ENCODE results near the gene HIF1A.
"Not testable (repeated sequence)": the region's sequence is repeated elsewhere in the genome, so short reads cannot be mapped to it uniquely, and the experiment has no call there.

HIF1A gene

DNA sequence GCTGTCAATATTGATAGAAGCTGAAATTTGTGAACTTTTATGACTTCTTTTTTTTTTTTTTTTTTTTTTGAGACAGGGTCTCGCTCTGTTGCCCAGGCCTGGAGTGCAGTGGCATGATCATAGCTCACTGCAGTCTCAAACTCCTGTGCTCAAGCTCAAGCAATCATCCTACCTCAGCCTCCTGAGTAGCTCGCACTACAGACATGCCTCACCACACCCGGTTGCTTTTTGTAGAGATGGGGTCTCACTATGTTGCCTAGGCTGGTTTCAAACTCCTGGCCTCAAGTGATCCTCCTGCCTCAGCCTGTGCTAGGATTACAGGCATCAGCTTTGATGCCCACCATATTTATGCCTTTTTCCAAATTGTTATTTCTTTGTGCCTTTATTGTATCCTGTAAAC lies 51.0 kb downstream of the HIF1A start:
- not testable (repeated sequence) for H3K4me1 Mint-ChIP-seq; DNase-seq (ENCODE audit: low spot score in 2 of 2); H3K4me3 Mint-ChIP-seq; H3K27ac Mint-ChIP-seq (ENCODE audit: low read depth); H3K9me3 Mint-ChIP-seq; ATAC-seq (replicated peaks; ENCODE audit: extremely low read depth, poor library complexity, severe bottlenecking); H3K27me3 Mint-ChIP-seq
- peaks cover 55% of the 10 kb centered on the region for H3K36me3 Mint-ChIP-seq (ENCODE audit: insufficient read depth)

- Mint-ChIP-seq H3K27me3 (no peaks in the 10 kb centered on the region), H3K4me1 (peaks cover 5% of the 10 kb centered on the region), H3K4me3 (no peak overlapping the region), H3K9me3 (no peaks in the 10 kb centered on the region), H3K36me3 (ENCODE audit: insufficient read depth) (peaks cover 52% of the 10 kb centered on the region), H3K27ac (ENCODE audit: low read depth) (no peak overlapping the region)
- DNase-seq (ENCODE audit: low spot score in 2 of 2), result no peak
- ATAC-seq (replicated peaks; ENCODE audit: extremely low read depth, poor library complexity, severe bottlenecking), result no peak
Measured at GRCh38 chr14:61746881-61747280, 51.6 kb downstream of the HIF1A start.

DNA sequence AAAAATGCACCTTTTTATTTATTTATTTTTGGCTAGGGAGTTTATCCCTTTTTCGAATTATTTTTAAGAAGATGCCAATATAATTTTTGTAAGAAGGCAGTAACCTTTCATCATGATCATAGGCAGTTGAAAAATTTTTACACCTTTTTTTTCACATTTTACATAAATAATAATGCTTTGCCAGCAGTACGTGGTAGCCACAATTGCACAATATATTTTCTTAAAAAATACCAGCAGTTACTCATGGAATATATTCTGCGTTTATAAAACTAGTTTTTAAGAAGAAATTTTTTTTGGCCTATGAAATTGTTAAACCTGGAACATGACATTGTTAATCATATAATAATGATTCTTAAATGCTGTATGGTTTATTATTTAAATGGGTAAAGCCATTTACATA lies 52.0 kb downstream of the HIF1A start:
- H3K4me3 Mint-ChIP-seq, result no peak overlapping the region
- H3K36me3 Mint-ChIP-seq (ENCODE audit: insufficient read depth), result peaks cover 47% of the 10 kb centered on the region
- no peak overlapping the region for H3K27ac Mint-ChIP-seq (ENCODE audit: low read depth)

GRCh38 chr14:61749264-61749663 lies 54.0 kb downstream of the HIF1A start:
- Mint-ChIP-seq H3K36me3 (ENCODE audit: insufficient read depth) (peaks cover 33% of the 10 kb centered on the region), H3K9me3 (no peaks in the 10 kb centered on the region), H3K4me3 (no peak overlapping the region), H3K4me1 (peaks cover 5% of the 10 kb centered on the region), H3K27ac (ENCODE audit: low read depth) (no peak overlapping the region), H3K27me3 (no peaks in the 10 kb centered on the region)
- no peak for DNase-seq (ENCODE audit: low spot score in 2 of 2)
- ATAC-seq (replicated peaks; ENCODE audit: extremely low read depth, poor library complexity, severe bottlenecking), result no peak

More for the DNA sequence above, 52.0 kb downstream of the HIF1A start:
- DNase-seq (ENCODE audit: low spot score in 2 of 2) (no peak), ATAC-seq (replicated peaks; ENCODE audit: extremely low read depth, poor library complexity, severe bottlenecking) (no peak)
- no peaks in the 10 kb centered on the region for H3K9me3 Mint-ChIP-seq
- H3K4me1 Mint-ChIP-seq, result peaks cover 5% of the 10 kb centered on the region
- H3K27me3 Mint-ChIP-seq, result no peaks in the 10 kb centered on the region

GRCh38 chr14:61749867-61750266 lies 54.6 kb downstream of the HIF1A start:
- no peak overlapping the region for H3K27ac Mint-ChIP-seq (ENCODE audit: low read depth)
- peak overlapping the region; percentile 79 for H3K4me3 Mint-ChIP-seq
- H3K27me3 Mint-ChIP-seq, result no peaks in the 10 kb centered on the region
- no peak for DNase-seq (ENCODE audit: low spot score in 2 of 2)
- no peaks in the 10 kb centered on the region for H3K9me3 Mint-ChIP-seq
- H3K4me1 Mint-ChIP-seq, result peaks cover 5% of the 10 kb centered on the region
- ATAC-seq (replicated peaks; ENCODE audit: extremely low read depth, poor library complexity, severe bottlenecking), result no peak
- peaks cover 28% of the 10 kb centered on the region for H3K36me3 Mint-ChIP-seq (ENCODE audit: insufficient read depth)

- Mint-ChIP-seq H3K4me3 (peak overlapping the region; percentile 79), H3K27me3 (peaks cover 8% of the 10 kb centered on the region), H3K27ac (ENCODE audit: low read depth) (peak overlapping the region; percentile 65), H3K9me3 (no peaks in the 10 kb centered on the region), H3K36me3 (ENCODE audit: insufficient read depth) (peaks cover 18% of the 10 kb centered on the region), H3K4me1 (peaks cover 5% of the 10 kb centered on the region)
- ATAC-seq (replicated peaks; ENCODE audit: extremely low read depth, poor library complexity, severe bottlenecking), result peak; percentile 91
- DNase-seq (ENCODE audit: low spot score in 2 of 2), result peak; percentile 51 to 56
Measured at GRCh38 chr14:61750708-61751474, 55.6 kb downstream of the HIF1A start.

- H3K4me3 Mint-ChIP-seq, result peak overlapping the region; percentile 79
- no peak for ATAC-seq (replicated peaks; ENCODE audit: extremely low read depth, poor library complexity, severe bottlenecking)
- peaks cover 12% of the 10 kb centered on the region for H3K36me3 Mint-ChIP-seq (ENCODE audit: insufficient read depth)
- DNase-seq (ENCODE audit: low spot score in 2 of 2), result no peak
- peaks cover 5% of the 10 kb centered on the region for H3K4me1 Mint-ChIP-seq
- H3K27me3 Mint-ChIP-seq, result peaks cover 14% of the 10 kb centered on the region
- no peaks in the 10 kb centered on the region for H3K9me3 Mint-ChIP-seq
- H3K27ac Mint-ChIP-seq (ENCODE audit: low read depth), result peak overlapping the region; percentile 65
Measured at GRCh38 chr14:61751475-61751989, 56.2 kb downstream of the HIF1A start.

- H3K27ac Mint-ChIP-seq (ENCODE audit: low read depth), result no peak overlapping the region
- ATAC-seq (replicated peaks; ENCODE audit: extremely low read depth, poor library complexity, severe bottlenecking) (no peak), DNase-seq (ENCODE audit: low spot score in 2 of 2) (no peak)
- H3K27me3 Mint-ChIP-seq, result peaks cover 14% of the 10 kb centered on the region
- no peak overlapping the region for H3K4me3 Mint-ChIP-seq
- peaks cover 5% of the 10 kb centered on the region for H3K4me1 Mint-ChIP-seq
- no peaks in the 10 kb centered on the region for H3K9me3 Mint-ChIP-seq
- H3K36me3 Mint-ChIP-seq (ENCODE audit: insufficient read depth), result peaks cover 6% of the 10 kb centered on the region
Measured at GRCh38 chr14:61752626-61753025, 57.3 kb downstream of the HIF1A start.

- Mint-ChIP-seq H3K4me3 (no peak overlapping the region), H3K36me3 (ENCODE audit: insufficient read depth) (peaks cover 4% of the 10 kb centered on the region), H3K4me1 (peaks cover 5% of the 10 kb centered on the region), H3K9me3 (no peaks in the 10 kb centered on the region), H3K27ac (ENCODE audit: low read depth) (no peak overlapping the region), H3K27me3 (peaks cover 14% of the 10 kb centered on the region)
- ATAC-seq (replicated peaks; ENCODE audit: extremely low read depth, poor library complexity, severe bottlenecking), result no peak
- DNase-seq (ENCODE audit: low spot score in 2 of 2), result no peak
Measured at GRCh38 chr14:61753631-61754030, 58.3 kb downstream of the HIF1A start.

DNA sequence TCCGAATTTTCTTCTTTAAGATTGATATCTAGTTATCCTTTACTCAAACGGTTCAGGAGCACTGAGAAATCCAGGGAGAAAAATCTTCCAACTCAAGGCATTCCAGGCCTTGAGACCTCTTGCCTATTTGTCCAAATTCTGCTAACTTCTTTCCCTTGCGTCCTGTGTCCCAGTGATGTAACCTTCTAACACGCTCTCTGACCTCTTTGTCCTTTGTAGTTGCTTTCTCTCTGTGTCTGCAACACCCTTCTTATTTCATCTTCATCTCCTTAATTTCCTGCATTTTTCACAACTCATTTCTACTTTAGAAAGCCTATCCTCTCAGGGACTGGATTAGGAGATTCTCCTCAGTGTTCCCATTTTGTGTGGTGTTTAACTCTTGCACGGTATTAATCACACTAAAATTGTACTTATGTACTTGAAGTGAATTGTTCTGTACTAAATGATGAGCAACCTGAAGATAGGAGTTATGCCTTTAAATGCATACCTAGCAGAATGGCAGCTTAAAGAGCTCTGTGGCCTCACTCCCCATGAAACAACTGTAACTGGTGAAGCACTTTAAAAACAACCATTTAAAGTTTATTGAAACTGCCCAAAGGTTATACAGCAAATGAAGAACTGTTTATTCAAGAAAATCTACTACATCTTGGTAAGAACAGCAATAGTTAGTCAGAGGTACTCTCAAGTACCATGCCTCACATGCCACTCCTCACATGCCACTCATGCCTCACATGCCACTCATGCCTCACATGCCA lies 59.5 kb downstream of the HIF1A start:
- Mint-ChIP-seq H3K27ac (ENCODE audit: low read depth) (no peak overlapping the region), H3K9me3 (no peaks in the 10 kb centered on the region), H3K4me1 (peaks cover 5% of the 10 kb centered on the region), H3K27me3 (peaks cover 14% of the 10 kb centered on the region), H3K36me3 (ENCODE audit: insufficient read depth) (peaks cover 4% of the 10 kb centered on the region), H3K4me3 (no peak overlapping the region)
- ATAC-seq (replicated peaks; ENCODE audit: extremely low read depth, poor library complexity, severe bottlenecking), result no peak
- no peak for DNase-seq (ENCODE audit: low spot score in 2 of 2)

- peaks cover 14% of the 10 kb centered on the region for H3K27me3 Mint-ChIP-seq
- not testable (repeated sequence) for H3K4me1 Mint-ChIP-seq, H3K4me3 Mint-ChIP-seq
Measured at GRCh38 chr14:61755382-61755742, 60.0 kb downstream of the HIF1A start.

DNA sequence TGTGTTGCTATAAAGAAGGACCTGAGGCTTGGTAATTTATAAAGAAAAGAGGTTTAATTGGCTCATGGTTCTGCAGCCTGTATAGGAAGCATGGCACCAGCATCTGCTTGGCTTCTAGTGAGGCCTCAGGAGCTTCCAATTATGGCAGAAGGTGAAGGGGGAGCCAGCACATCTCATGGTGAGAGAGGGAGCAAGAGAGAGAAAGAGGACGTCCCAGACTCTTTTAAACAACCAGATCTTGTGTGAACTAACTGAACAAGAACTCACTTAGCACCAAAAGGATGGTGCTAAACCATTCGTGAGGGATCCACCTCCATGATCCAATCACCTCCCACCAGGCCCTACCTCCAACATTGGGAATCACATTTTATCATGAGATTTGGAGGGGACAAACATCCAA lies 60.8 kb downstream of the HIF1A start:
- Mint-ChIP-seq H3K36me3 (ENCODE audit: insufficient read depth) (peaks cover 4% of the 10 kb centered on the region), H3K9me3 (no peaks in the 10 kb centered on the region), H3K4me1 (peaks cover under 1% of the 10 kb centered on the region), H3K4me3 (no peak overlapping the region), H3K27ac (ENCODE audit: low read depth) (no peak overlapping the region), H3K27me3 (peaks cover 14% of the 10 kb centered on the region)
- ATAC-seq (replicated peaks; ENCODE audit: extremely low read depth, poor library complexity, severe bottlenecking) (no peak), DNase-seq (ENCODE audit: low spot score in 2 of 2) (no peak)

More at GRCh38 chr14:61755382-61755742, 60.0 kb downstream of the HIF1A start:
- not testable (repeated sequence) for H3K9me3 Mint-ChIP-seq; H3K36me3 Mint-ChIP-seq (ENCODE audit: insufficient read depth); DNase-seq (ENCODE audit: low spot score in 2 of 2); H3K27ac Mint-ChIP-seq (ENCODE audit: low read depth); ATAC-seq (replicated peaks; ENCODE audit: extremely low read depth, poor library complexity, severe bottlenecking)

DNA sequence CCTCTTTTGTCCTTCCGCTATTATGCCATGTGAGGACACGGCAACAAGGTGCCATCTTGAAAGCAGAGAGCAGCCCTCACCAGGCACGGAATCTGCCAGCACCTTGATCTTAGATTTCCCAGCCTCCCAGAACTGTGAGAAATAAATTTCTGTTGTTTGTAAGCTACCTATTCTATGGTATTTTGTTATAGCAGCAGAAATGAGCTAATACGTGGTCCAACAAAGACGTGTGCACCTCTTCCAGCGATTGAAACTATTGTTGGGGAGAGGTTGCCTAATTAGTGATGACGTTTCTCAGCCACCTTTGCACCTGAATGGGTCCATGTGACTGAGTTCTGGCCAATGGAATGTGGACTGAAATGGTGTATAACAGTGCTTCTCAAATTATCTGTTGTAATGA lies 64.6 kb downstream of the HIF1A start:
- Mint-ChIP-seq H3K4me1 (peaks cover 33% of the 10 kb centered on the region), H3K27me3 (peaks cover 14% of the 10 kb centered on the region), H3K27ac (ENCODE audit: low read depth) (no peak overlapping the region), H3K4me3 (no peak overlapping the region), H3K9me3 (no peaks in the 10 kb centered on the region), H3K36me3 (ENCODE audit: insufficient read depth) (peaks cover 14% of the 10 kb centered on the region)
- ATAC-seq (replicated peaks; ENCODE audit: extremely low read depth, poor library complexity, severe bottlenecking) (no peak), DNase-seq (ENCODE audit: low spot score in 2 of 2) (no peak)
